T-helper 1 cell treated with Interleukin-12 subunit alpha and Interleukin-12 subunit beta and Interleukin-4 antibody, amounts not matched to agents 30 ng/mL and 1 ng/mL, for 36 hours (primary cell): ENCODE measurements around the gene PLB1. TPM values are rescaled to one million over a fixed set of nuclear protein-coding genes. Genes with fewer than 3 reads are reported as not detected.

Source experiments
- intact Hi-C: fragments of 100-400 bp; cut with micrococcal nuclease; formaldehyde crosslinking; loops from one replicate; pipeline ENCODE4 v1.15.1; 2024
- total RNA-seq: library from RNA; stranded (reverse); gene quantifications from 2 replicates; pipeline ENCODE4 v1.2.3, GENCODE V29; 2022

PLB1 gene
- total RNA-seq, 1 donor from 2014 or later: 0.78 TPM

DNA sequence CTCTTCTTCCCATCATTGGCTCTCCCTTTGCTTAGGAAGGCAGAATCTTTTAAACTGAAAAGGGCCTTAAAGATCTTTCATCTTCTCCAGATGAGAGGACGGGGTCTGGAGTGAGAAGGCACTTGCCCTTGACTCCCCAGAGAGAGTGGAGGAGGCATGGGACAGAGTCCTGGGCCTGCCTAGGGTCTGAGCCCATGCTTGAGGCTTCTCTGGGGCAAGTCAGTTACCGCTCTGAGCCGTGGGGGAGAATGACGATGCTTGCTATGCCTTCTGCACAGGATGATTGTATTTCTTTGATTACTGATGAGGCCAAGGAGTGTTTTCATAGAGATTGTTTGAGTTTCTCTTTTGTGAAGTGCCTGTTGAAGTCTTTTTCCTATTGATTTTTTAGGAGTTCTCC lies 921 bp downstream of the PLB1 start:
- intact Hi-C loops: no loop called here

DNA sequence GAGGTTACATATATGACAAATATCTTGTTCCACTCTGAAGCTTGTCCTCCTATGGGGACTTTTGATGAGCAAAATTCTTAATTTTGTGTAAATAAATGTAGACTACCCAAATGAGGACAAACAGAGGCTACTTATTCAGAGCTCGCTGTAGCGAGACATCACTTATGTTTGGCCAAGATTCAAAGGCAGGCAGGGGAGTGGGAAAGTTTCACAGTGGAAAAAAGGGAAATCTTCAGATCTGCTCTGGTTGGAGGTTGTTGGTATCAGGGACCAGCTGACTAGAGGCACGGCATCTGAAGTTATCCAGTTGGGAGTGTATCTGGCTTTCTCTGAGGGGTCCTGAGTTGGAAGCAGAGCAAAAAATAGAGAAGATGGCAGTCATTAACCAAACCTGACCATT lies 1.3 kb downstream of the PLB1 start:
- intact Hi-C loops: no loop called here

DNA sequence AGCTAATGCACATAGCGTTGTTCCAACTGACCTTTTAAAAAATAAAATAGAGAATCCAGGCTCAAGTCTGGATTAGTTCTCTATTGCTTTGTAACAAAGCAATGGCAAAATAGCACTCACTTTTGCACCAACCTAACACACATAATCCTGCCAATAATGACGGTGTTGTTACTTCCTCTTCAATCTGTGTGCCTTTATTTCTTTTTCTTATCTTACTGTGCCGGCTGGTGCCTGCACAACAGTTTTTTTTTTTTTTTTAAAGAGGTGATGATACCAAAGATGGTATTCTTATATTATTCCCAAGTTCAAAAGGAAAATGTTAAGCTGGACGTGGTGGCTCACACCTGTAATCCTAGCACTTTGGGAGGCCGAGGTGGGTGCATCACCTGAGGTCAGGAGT lies 3.4 kb downstream of the PLB1 start:
- intact Hi-C loops: no loop called here

DNA sequence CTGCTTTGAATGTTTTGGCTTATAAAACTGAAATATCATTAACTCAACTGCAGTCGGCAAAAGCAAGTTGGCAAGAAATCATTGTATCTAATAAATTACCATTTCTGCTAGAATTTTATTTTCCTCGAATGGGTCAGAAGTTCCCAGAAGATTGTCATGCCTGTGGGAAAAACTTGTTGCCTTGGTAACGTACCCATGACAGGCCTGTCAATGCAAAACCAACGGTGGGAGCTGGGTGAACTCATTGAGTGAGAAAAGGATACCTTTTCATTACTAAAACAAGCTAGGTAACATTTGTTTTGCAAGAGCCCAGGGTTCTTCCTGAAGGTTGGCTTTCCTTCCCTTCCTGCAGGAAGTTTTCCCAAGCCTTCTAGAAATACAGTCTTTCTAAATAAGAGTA lies 9.5 kb downstream of the PLB1 start:
- intact Hi-C loops: no loop called here

DNA sequence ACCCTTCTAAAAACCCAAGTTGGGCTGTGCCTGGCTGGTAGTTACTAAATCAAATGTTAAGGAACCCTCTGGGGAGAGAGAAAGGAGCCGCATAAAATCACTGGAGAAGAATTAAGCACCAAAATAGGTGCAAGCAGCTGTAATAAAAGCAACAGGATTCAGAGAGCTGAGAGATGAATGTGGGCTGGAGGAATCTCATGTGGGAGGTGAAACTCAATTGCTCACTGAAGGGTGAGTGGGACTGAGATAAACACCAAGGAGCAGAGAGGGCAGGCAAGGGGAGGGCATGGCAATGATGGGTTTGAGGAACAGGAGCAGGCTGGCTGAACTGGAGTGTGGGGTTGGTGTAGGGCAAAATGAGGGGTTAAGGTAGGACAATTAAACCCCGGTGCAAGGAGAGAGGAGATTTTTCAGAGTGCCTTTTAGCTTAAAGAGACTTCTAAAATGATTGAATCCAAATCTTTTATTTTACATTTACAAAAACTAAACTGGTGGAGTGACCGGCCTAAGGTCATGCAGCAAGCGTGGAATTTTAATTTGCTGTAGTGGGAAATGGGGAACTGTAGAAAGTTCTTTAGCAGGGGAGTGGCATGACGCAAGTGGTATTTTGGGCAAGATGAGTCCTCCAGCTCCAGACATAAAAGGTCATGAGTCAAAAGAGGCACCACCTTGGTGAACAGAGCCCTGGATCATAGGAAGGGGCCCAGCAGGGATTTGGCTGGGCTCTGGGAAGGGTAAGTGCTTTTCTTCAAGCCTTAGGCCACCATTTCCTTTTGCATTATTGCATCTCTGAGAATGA lies 10.5 kb downstream of the PLB1 start:
- intact Hi-C loops: no loop called here

DNA sequence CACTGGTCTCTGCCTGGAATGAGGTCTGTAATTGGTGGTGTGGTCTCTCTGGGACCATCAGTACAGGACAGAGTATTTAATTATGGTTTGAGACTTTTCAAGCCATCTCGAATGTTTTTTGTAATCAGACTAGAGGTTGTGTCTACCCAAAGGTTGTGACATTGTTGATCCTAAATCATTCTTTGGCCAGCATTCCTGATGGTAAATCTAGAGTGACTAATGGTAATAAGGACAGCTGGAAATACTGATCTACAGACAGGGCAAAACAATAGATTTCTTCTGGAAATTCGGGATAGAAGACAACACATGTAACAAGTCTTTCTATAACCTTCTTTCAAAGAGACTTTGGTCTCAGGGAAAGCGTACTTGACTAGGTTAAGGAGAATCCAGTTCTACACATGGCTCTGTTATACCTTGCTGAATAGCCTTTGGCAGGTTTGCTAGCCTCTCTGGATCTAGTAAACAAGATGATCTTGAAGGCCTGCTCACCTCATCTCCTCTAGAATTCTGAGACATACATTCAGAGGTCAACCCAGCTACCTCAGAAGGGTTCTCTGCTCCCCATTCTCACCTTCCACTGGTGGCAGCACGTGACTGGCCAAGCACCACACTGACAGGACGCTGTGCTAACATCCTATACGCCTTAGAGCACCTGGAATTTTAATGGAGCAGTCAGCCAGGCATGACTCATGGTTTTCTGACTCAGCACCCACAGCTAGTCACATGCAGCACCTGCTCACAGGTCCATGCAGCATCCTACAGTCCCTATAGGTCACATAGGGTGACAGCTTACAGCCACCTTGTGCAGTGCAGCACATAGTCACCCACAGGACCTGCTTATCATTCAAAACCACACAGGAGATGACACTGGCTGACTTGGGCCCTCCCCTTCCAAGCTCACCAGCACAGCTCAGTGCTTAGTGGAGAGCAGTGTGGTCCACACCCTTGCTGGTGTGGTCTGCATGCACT lies 12.2 kb downstream of the PLB1 start:
- intact Hi-C loops: no loop called here

DNA sequence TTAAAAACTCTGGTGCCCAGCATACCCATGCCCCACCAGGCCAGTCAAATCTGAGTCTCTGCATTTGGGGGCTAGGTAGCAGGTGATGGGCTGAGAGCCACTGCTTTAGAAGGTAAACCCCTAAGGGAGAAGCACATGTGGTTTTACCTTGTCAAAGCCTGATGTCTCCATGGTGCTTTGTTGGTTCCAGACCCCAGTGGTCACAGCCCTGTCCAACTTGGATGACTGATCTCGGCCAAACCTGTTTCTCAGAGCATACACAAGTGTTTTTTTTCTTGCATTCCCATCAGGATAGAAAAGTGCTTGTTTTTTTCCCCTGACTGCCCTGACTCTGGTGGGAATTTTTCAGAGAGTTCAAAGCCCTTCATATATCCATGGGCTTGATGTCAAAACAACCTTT lies 13.5 kb downstream of the PLB1 start:
- intact Hi-C loops: no loop called here

DNA sequence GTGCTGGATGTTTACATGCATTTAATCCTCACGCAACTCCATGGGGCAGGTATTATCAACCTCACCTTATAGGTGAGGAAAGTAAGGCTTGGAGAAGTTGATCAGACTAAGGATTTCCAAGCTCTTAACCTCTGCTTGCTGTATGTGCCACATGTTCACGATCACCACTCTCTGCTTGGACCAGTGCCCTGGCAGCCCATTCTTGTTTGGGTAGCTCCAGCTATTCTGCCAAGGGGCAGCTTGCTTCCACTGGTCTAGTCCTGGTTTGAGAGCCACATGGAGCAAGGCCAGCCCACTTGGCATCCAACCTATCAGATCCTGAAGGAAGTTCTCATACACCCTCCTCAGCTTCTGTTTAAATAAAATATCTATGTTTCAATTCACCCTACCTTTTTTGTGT lies 14.3 kb downstream of the PLB1 start:
- intact Hi-C loops: no loop called here

DNA sequence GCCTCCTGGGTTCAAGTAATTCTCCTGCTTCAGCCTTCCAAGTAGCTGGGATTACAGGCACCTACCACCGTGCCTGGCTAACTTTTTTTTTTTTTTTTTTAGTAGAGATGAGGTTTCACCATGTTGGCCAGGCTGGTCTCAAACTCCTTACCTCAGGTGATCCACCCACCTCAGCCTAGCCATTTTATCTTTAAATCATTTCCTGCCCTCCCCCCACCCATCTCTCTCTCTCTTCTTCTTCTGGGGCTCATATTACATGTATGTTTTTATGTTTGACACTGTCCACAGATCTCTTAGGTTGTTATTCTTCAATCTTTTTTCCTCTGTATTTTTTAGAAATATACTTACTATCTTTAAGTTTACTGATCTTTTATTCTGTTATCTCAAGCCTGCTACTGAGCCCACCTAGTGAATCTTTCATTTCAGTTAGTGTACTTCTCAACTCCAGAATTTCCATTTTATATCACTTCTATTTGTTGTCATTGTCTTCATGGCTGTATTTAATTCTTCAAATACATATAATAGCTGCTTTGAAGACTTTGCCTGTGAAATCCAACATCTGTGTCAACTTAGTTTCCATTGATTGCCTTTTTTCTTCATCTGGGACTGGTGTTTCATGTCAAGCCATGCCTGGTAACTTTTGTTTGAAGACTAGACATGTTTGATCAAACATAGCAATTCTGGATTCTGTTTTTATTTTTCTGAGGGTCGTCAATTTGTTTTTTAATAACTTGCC lies 16.2 kb downstream of the PLB1 start:
- intact Hi-C loops: no loop called here

DNA sequence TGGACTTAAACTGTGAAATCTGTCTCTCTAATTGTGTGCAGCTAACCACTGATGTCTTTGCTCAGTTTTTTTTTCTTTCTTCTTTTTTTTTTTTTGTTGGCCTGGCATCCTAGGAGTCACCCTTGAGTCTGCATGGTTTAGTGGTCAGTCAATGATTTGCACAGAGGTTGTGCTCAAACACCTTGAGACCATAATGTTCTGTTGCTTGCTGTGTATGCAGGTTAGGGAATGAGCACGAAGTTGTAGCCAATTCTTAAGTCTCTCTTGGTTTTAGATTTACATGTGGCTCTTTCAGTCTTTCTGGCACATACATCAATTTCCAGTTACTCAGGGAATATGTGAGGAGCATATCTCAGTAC lies 16.7 kb downstream of the PLB1 start:
- intact Hi-C loops: no loop called here

DNA sequence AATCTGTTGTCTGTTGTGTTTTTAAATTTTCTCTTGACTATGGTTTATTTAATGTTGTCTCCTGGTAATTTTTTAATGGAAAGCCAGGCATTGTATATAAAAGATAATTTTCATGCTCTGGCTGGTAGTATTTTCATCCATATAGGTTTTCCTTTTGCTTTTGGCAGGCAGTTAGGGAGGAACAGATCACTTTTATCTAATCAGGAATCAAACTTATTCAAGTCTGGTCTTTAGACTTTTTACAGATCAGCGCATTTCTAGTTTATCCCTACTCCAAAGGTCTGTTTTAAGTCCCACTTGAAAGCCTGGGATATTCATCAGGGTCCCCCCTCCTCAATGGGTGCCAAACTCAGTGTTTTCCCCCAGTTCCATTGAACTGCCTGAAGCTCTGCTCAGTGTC lies 17.2 kb downstream of the PLB1 start:
- intact Hi-C loops: no loop called here

DNA sequence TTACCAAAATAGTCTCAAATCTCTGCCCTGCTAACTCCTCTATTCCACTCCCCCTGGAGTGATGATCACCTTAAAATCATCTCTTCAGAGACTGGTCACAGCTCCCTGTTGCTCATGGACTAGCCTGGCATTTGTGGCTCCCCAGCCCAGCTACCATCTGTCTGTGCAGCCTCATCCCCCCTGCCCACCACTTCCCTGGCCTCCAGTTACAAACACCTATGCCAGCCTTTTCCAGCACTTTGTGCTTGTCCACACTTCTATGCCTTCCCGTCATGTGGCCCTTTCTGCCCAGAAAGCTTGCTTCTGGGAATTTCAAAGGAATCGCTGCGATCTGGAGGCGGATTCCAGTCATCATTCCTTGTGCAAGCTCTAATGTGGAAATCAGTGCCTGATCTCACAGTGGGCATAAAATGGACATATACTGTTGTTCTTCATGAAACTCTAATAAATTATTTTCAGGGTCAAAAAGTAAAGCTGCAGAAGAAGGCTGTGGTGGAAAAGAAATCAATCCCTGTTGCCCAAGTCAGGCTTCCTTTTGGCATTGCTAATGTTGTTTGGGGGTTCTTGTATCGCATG lies 19.4 kb downstream of the PLB1 start:
- intact Hi-C loops: no loop called here

DNA sequence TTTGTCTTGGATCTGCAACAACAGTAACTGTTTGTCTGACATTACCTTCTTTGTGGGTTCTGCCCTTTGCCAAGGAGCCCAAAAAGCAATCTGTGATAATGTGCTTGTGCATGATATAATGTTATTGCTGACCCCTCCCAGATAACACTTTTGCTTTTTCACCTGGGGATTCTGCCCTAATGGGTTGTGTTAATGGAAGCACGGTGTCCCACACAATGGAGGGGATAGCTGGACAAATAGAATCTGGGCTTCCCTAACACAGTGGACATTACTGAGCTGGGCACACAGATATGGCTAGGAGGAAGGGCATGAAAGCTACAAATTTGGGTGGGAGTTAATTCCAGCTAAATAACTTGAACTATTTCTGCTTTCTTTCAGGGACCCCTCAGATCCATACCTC lies 20.6 kb downstream of the PLB1 start:
- intact Hi-C loops: no loop called here

DNA sequence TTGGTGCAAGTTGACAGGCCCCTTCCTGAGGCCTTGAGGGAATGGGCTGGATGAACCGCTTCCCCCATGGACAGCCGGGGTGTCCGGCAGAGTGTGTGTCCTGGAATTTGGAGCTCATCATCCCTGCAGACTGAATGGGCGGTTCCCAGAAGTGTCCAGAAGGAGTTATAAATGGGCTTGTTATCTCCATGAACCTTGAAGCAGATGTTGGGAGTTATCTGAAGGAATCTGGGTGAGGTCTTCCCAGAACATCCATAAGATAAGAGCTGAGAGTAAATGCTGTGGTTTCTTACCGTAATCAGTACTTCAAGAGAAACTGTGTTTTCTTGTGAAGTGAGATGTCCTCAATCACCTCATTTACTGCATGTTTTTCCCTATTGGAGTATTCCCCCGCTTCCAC lies 21.1 kb downstream of the PLB1 start:
- intact Hi-C loops: no loop called here

DNA sequence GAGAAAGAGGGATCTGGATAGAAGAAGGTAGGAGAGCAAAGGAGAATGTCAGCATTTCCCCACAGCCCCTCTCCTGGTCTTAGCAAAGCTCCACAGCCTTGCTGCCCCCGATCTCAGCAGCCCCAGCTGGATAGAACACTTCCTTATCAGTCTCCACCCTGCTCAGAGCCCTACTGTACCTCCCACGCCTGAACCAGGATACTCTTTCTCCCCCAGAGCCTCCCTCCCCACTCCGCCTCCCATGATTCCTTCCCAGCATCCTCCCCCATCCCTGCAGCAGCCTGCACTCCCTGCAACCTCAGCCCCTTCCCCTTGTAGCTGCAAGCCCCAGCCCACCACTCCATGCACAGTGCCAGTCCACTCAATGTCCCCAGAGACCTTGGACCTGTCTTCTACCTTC lies 25.8 kb downstream of the PLB1 start:
- intact Hi-C loops: no loop called here

DNA sequence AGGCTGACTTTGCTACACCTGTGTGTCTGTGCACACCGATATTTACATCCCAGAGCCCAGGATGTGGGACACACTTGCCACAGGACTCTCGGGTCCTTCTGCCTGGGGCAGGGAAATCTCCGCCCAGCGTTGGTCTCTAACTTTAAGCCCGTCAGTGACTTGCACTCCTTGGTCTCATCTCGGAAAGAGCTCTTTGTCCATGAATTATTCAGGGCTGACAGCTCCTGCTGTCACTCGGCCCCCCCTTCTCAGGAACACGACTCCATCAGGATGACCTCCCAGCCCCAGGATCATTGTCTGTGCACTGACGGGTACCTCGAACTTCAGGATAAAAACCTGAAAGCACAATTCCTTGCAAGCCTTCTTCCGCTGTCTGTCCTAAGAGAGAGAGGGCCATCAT lies 26.6 kb downstream of the PLB1 start:
- intact Hi-C loops: no loop called here

DNA sequence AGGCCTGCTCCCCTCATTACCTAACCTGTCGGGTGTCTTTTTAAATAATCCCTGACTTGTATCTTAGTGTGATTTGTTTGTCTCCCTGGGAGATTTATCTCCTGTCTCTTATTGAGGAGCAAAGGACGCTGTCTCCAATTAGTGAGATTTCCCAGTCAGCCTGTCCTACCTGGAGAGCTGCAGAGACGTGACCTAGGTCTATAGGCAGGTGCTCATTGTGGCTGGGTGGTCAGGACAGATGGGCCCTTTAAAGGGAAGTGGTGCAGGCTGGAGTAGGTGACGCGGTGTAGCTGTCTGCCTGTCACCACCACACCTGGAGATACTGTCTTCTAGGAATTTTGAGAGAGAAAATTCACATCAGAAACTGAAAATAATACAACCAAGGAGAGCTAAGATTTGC lies 28.0 kb downstream of the PLB1 start:
- intact Hi-C loops: no loop called here

DNA sequence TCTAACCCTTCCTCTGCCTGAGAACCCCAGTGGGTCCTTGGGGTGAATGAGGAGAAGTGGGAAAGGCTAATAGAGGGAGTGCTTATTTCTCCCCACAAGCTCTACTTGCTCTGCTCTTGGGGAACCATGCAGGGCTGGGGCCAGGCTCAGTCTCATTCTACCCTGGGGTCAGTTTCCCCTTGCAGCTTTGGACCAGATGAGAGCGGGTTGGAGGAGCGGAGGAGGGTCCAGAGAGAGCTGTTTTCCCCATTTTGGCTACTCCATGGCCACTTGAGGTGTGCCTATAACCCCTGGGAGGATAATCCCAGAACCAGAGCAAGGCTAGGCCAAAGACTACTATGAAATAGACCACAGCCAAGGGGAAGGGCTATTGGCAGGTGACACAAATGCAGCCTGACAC lies 29.6 kb downstream of the PLB1 start:
- intact Hi-C loops: no loop called here

DNA sequence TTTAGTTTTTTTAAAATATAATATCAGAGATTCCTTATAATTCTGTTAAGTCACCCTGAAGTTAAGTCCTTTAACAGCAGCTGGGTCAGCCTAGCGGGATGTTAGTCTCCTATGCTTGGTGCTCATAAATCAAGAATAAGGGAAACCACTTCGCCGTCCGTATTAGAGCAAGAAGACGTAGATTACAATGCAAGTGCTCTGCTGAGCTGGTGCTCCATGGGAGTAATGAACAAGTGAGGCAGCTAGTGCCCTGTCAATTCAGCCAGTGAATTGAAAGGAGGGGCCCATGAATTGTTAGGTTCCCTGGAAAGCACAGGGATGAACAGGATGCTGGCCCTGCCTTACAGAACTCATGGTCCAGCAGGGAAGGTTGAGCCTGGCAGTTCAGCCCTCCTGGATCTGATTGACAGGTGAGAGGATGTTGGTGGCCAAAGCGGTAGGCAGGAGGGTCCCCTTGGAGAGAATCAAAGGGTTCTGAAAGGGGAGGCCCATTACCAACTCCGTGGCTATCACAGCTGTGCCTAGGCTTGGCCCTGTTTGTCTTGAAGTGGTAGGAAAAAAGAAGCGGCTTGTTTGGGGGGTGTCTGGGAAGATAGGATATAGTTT lies 30.8 kb downstream of the PLB1 start:
- intact Hi-C loops: no loop called here

DNA sequence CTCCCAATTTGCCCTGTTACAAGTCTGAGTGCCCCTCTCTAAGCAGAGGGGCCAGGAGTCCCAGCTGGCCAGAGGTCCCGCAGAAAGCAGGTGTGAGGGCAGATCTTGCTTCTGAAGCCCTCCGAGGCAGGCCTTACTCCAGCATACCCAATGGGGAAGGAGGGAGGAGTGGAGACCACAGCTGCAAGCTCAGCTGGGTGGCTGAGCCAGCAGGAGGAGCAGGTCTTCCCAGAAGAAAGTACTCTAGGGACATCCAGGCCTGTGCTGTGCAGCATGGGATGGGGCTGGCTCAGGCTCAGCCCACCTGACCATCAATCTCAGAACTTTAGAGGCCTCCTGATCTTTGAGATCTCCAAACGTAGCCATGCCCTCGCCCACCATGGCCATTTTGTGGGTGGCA lies 31.3 kb downstream of the PLB1 start:
- intact Hi-C loops: no loop called here

DNA sequence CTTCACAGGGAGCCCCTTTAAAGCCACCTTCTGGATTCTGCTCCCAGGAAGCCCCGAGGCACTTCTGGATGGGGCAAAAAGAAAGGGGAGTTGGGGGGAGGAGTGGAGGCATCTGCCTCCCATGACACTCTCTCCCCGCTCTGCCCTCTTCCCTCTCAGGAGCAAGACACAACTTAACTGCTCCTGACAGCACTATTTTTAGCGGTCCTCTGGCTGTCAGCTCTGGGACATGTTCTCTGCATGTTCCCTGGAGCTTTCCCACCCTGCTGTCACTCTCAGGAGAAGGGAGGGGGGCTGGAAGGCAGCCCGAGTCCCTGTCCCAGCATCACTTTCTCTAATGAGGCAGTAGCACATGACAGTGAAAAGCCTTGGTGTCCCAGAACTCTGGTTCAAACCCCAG lies 32.3 kb downstream of the PLB1 start:
- intact Hi-C loops: no loop called here
